Measurements from ENCODE around the gene ROR1.
A peak's percentile ranks its signal among the peaks of the same experiment; 100 is the strongest.
"Not testable (repeated sequence)": the region's sequence is repeated elsewhere in the genome, so short reads cannot be mapped to it uniquely, and the experiment has no call there.

Gene ROR1

DNA sequence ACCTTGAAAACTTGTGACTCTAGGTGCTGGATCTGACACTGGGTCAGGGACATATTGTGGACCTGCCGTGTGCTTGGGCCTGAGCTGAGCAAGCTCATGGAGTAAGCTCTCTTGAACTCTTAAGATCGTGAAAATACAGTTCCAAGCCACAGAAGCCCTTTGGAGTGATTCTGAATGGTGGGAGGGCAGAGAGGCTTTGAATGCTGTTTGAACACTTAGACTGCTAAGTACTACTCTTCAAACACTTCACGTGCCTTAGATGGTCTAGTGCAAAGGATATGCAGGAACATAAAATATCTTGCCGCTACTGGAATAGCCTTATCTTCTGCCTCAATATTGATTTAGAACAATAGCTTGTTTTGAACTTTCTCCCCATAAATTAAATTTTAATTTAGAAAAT, 21.6 kb downstream of the ROR1 start:
- no peak for DNase-seq

DNA sequence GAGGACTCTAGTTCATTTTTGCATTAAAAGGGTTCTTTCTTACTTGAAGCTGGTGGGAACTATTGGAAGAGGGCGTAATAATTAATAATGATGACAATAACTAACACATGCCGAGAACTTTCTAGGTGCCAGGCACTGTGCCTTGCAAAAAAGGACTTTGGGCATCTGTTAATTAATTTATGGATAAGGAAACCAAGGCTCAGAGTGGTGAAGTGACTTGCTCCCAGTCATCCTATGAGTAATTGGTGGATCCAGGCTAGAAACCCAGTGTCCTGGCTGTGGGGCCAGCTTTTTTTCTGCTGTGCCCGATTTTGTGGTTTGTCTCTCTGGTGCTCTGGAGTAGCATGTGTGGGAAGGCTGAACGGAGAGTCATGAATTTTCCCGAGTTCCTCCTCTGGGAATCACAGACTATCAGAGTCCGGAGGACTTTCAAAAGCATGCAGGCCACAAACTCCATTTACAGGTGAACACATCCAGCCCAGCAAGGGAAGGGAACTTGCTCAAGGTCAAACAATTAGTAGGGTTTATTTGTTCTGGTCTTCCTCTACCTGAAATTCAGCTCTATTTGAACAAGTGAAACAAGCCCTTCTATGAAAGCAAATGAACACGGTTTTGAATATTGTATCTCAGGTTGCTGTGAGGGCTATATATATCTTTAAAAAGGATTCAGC, 23.4 kb downstream of the ROR1 start:
- DNase-seq, result no peak

DNA sequence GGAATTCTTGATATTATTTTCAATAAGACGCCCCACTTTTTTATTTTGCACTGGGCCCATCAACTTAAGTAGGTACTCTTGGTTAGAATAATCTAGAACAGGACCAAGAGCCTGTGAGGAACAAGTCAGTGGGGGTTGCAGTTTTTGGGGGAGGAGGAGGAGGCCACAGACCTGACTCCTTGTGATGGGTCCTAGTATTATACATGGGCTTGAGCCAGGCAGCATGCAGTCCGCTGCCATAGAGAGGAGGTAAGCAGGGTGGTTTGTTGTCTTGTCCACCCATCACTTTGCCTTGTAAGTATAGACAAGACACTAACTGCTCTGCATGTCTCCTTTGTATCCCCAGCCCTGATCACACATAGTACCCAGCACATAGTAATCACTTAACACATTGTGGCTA, 24.5 kb downstream of the ROR1 start:
- no peak for DNase-seq

DNA sequence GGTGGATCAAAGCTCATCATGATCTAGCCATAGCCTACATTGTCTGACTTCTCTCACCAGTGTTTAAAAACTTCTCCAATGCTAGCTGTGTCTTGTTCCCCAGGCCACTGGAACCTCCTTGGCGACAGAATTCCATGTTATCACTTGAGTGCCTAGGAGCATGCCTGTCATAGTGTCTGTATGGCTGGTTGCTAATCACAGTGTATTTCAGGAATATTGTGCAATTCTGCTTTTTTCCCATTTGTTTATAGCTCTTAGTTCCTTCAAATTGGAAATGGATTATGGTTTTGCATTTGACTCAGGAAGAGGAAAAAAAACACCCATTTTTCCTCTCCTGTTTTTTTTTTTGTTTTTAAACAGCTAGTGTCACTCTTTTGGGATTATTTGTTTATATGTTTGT, 25.5 kb downstream of the ROR1 start:
- no peak for DNase-seq

DNA sequence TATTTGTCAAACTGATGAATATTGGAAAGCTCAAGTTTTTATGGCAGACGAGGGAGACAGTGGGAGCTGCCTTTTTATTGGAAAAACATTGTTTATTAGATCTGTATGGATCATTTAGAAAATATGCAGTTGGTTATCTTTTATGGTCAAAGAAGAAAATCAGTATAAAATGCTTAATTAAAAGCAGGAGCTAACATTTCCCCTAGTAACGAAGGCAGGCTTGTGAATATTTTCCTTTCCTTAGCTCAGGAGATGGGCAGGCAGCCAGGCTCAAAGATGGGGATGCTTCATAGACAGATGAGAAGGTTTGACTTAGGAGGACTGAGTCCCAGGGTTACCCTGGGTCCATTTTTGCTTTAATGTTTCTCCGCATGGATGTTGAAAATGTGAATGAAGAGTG, 26.0 kb downstream of the ROR1 start:
- DNase-seq, result no peak

DNA sequence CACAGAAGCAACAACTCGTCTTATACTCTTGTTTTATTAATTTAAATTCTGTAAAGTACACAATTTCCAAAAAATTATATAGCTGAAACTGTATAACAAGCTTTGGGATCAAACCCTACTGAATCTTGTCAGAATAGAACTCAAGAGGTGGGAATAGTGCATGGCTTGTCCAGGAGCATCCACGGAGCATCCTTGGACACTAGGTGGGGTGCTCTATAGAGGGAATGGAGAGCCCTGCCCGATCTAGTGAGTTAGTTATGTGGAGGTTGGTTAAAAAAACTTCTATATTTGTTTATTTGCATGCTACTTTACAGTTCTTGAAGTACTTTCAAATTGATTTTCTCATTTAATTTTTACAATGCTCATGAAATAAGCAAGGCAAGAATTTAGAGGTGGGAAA, 28.3 kb downstream of the ROR1 start:
- no peak for DNase-seq

DNA sequence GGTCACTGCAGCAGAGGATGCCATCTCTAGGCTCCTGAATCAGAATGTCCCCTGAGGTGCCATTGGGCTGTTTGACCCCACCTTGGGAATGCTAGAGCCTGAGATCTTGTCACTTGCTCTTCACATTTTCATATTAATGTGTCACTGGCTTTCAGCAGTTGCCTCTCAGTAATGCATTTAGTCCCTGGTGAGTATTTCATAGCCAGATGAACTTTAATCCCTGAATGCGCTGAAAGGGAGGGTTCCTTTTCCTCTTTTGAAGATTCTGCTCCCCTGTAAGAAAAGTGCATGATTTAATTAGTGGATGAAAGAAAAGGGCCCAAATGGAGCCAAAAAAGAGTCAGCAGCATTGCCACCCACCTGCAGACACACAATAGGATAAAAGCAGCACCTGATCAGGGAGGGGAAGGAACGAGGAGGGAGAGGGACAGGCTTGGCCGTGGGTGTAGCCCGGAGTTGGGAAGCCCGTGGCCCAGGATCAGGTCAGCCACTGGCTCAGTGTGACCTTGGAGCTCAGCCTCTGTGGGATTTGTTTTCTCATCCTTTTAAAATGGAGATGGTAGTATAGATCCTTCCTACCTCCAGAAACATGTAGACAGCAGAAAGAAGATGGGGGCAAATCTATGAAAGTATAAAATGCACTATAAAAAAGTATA, 31.1 kb downstream of the ROR1 start:
- no peak for DNase-seq

DNA sequence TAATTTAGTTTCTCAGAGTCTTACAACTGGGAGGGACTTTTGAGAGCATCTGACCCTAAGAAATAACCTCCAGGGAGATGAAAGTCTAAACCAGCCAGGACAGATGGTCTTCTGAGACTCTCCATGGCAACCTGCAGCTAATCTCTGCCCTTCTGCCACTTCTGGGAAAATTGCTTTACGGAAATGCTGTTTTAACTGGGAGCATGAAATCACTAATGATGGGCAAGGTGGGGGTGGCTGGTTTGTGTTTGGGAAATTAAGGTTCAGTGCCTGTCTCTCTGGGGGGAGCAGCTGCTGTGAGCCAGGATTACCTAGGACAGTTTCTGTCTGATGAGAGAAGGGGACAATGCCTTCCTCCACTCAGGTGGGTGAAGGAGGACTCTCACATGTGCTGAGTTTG, 33.2 kb downstream of the ROR1 start:
- no peak for DNase-seq

DNA sequence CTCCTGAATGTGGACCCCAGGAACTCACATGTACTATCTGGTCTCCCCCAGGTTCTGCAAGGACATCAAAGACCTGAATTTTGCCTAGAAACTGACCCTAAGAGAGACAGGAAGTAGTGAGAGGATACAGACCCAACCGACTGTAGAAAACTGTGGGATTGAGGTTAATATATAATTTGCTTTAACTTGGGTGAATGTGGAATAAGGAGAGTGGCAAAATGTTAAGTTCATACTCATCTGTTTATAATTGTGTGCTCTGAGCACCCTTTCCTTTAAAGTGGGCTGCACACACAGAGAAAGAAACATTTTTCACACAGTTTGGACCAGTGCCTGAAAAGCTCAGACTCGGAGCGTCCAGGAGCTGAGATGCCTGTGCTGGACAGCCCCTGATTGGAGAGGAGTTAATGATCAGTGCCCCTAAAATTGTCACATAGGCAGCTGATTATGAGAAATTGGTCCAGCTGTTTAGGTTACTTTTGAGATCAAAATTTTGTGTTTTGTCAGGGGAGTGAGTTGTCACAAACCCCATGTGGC, 37.2 kb downstream of the ROR1 start:
- no peak for DNase-seq

DNA sequence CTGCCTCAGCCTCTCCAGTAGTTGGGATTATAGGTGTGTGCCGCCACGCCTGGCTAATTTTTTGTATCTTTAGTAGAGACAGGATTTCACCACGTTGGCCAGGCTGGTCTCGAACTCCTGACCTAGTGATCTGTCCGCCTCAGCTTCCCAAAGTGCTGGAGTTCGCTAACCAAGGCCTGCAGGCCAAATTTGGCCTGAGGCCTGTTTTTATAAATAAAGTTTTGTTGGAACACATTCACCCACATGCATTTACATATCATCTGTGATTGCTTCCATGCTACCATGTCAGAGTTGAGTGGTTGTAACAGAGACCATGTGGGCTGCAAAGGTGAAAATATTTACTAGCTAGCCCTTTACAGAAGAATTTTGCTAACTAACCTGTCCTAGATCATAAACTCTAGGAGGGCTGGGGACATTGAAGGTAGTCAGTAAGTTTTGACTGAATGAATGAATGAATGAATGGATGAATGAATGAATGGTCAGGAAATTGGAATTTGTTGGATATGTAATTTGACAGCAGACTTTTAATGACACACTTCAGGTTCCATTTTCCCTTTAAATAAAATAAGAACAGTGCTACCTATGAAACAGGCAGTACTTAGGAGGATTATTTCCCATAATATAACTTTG, 38.4 kb downstream of the ROR1 start:
- DNase-seq, result no peak

DNA sequence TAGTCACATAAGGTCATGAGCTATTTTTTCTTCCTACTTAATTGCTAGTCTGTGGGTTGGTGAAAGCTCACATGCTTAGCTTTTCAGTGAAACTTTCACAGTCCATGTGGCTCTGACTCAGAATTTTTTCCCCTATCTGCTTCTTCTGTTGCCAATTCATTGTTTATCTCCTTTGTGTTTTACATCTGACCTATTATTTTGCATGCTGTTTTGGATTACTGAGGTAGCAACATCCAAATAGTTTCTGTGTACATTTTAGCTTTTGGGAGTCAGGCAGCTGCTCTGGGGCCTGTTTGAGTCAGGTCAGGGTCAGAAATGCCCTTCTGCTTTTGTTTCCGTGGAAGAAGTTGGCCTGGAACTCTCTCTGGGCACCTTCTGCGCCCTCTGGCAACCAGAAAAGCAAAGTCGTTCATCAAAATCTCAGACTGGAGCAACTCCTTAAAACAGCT, 40.0 kb downstream of the ROR1 start:
- no peak for DNase-seq

DNA sequence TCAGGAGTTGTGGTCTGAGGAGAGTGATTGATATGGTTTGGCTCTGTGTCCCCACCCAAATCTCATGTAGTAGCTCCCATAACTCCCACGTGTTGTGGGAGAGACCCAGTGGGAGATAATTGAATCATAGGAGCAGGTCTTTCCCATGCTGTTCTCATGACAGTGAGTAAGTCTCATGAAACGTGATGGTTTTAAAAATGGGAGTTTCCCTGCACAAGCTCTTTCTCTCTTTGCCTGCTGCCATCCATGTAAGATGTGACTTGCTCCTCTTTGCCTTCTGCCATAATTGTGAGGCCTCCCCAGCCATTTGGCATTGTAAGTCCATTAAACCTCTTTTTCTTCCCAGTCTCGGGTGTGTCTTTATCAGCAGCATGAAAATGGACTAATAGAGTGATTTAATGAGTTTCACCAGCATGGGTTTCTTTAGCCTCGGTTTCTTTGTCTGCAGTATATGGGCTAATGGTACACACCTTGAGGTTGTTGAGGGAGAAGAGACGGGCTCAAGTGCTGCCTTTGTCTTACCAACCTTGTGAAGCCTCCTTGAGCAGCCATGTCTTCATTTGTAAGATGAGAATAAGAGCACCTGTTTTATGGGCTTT, 42.5 kb downstream of the ROR1 start:
- not testable (repeated sequence) for DNase-seq

DNA sequence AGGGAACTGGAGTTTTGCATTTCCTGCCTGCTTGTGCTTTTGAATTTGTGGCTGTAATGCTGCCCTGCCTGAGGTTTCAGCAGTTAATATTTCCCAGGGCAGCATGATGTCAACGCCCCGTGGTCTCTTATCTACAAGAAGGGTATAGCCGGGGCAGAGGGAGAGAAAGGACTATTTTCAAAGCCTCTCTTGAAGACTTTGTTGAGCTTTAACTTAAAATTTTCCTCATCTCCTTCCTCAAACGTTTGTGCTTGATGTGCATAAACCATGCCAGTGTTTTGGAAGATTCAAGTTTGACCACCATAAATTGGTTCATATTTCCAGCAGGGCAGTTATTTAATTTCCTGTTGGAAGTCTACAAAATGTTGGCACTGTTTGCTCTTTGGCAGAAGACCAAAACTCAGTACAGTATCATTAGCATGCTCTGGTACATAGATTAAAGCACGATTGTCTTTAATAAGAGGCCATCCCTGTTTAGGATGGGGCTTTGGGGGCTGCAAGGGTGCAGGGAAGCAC, 43.4 kb downstream of the ROR1 start:
- DNase-seq, result peak; percentile 77

DNA sequence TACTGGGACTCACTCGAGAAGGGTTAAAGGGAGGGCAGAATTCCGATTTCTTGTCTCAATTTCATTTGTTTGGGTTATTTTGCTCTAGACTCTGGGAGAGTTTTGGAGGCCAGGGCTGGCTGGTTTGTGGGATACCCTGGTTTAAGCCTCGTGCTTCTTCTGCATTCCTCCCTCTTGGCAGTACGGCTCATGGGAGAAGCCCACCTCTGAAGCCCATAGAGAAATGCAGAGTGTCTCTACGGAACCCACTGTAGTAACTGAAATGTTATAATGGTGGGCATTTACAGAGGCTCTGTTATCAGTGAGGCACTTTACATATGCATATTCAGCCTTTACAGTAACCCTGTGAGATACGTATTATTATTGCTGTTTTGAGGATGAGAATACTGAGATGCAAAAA, 43.9 kb downstream of the ROR1 start:
- DNase-seq, result no peak

DNA sequence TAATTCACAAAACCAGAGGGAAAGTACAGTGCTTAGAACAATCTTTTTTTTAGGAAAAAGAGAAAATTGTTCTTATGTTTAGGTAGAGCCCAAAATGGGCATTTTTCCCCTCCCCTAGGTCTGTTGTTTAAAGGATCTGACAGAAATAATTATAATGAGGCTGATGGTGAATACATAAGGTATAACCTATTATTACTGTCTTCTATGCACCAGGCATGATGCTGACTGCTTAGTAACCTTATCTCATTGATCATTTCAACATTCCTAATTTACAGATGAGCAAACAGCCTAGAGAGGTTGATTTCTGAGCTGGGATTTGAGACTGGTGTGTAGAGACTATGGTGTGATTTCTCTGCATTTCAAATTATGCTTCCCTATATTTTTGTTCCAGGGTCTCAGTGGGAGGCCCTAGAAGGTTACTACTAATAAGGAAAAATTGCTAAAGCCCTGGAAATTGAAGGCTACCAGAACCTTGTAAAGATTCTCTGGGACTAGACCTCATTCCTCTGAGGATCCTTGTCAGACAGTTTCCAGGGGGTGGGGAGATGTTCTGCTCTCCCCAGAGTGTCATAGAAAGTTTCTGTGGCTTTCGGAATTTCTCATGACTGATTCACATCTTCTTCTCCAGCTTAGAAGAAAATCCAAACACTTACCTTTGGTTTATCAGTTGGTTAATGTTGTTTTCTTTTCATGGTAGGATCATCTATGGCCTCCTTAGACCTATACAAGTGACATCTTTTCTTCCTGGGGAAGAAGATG, 44.9 kb downstream of the ROR1 start:
- DNase-seq, result no peak

DNA sequence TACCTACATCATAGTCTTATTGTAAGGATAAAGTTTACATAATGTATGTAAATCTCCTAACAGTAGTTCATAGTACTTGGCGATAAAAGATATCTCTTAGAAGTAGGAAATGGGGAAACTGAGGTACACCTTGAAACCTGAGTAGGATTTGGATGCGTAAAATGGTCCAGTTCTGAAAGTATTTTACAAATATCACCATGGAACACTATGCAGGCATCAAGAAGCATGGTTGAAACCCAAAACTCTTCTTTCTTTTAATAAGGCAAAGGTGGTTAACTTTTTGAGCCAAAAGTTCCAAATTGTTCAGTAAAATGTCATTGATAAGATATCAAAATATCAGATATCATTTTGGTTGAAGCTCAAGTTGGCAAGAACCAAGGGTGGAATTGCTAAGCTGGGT, 46.0 kb downstream of the ROR1 start:
- DNase-seq, result no peak

DNA sequence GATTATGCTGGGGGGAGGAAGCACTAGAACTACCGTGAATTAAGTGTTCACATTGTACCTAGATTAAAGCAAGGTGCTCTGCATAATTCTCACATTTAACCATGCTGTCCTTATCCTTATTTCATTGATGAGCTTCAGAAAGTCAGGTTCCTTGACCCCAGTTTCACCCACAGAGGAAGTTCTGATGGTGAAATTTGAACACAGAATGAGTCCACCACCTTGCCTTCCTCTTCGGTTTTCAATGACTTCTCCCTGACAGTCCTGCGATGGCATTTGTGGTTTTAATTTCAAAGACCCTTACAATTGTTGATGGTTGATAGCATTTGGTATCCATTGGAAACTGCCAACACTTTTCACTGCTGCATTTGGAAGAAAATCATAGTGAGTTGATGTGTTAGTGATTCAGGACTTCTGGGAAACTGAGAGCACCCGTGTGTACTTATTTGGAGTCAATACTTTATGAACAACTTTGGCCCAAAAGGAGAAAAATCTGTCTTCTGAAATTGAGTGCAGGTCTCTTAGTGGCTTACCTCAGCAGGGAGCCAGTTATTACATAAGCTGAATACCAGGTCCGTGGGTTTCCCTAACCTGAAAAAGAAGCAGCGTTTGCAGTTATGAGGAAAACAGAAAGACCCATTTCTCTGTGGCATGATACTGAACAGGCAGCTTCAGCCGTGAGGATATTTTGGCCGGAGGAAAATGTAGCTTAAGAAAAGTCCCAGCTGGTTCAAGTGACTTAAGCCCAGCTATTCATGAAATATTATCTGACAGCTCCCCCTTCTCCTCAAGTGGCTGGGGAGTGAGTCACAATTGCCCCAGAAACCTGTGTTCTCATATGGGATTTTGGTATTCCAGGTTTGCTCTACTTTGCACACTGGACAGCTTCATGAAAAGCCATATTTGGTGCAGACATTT, 47.5 kb downstream of the ROR1 start:
- no peak for DNase-seq

DNA sequence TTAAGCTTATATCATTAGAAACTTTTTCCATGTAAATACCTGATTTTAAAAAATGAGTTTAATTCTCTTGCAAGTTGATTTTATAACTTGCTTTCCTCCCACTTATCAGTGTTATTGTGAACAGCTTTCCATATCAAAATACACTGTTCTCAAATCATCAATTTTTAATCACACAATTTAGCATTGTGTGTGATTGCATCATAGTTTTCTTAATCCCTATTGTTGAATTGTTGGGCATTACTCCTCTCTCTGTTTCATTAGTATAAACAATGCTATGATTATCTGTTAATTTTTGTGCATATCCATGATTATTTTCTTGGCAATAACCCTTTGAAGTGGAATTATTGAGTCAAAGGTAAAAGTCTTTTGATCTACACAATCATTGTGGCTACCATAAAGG, 48.7 kb downstream of the ROR1 start:
- no peak for DNase-seq

DNA sequence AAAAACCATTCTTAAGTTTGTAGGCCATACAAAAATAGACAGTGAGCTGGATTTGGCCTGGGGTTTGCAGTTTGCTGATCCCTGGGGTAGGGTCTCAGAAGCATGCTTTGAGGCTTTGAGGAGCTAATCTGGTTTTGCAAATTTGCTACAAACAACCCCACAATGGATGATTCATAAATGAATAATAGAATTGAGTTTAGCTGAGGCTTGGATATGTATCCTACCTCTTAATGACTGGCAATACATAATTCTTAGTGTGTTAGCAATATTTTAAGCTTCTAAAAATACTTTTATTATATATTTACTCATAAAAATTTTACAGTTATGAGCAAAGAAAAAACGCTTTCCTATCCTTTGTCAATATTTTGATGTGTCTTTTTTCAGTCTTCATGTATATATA, 50.6 kb downstream of the ROR1 start:
- no peak for DNase-seq

DNA sequence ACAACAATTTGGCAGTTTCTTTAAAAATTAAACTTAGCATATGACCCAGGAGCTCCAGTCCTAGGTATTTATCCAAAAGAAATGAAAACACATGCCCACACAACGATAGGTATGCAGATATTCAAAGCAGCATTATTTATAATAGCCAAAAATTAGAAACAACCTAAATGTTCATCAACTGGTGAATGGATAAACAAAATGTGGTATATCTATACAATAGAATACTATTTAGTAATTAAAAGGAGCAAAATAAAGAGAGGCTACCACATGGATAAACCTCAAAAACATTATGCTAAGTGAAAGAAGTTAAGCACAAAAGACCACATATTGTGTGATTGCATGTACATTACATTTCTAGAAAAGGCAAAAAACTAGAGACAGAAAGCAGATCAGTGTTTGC, 51.3 kb downstream of the ROR1 start:
- DNase-seq, result no peak

DNA sequence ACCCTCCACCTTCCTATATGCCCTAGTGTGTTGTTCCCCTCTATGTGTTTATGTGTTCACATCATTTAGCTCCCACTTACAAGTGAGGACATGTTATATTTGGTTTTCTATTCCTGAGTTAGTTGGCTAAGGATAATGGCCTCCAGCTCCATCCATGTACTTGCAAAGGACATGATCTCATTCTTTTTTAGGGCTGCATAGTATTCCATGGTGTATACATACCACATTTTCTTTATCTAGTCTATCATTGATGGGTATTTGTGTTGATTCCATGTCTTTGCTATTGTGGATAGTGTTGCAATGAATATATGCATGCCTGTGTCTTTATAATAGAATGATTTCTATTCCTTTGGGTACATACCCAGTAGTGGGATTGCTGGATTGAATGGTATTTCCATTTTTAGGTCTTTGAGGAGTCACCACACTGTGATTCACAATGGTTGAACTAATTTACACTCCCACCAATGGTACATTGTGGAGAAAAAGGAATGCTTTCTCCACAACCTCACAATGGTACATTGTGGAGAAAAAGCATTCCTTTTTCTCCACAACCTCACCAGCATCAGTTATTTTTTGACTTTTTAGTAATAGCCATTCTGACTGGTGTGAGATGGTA, 52.5 kb downstream of the ROR1 start:
- DNase-seq, result not testable (repeated sequence)
